VCaP (cell line): Measurements from ENCODE around the gene ZNF213.

Experiments used
- H3K27ac ChIP-seq: fragments of 450-650 bp; 2 replicates; pipeline ENCODE4 v1.5.1; 2017
- TF ChIP-seq, protein P1 (sequence below): fragments of 450-650 bp; conservative IDR thresholded peaks from 2 replicates; pipeline ENCODE4 v1.5.1; 2017; ENCODE audit warnings: mild to moderate bottlenecking, moderate library complexity

The ZNF213 gene

DNA sequence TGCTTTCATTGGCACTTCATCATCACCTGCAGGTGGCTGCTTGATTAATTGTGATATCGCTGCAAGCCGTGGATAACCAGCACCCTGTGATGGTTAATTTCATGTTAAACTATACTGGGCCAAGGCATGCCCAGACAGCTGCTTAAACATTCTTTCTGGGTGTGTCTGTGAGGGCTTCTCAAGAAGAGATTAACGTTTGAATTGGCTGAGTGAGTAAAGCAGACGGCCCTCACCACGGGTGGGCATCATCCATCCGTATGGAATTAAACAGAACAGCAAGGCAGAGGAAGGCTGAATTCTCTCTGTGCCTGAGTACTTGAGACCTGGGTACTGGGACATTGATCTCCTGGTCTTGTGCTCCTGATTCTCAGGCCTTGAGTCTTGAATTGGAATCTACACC, 7.1 kb upstream of the ZNF213 start:
- TF ChIP-seq, protein P1, sequence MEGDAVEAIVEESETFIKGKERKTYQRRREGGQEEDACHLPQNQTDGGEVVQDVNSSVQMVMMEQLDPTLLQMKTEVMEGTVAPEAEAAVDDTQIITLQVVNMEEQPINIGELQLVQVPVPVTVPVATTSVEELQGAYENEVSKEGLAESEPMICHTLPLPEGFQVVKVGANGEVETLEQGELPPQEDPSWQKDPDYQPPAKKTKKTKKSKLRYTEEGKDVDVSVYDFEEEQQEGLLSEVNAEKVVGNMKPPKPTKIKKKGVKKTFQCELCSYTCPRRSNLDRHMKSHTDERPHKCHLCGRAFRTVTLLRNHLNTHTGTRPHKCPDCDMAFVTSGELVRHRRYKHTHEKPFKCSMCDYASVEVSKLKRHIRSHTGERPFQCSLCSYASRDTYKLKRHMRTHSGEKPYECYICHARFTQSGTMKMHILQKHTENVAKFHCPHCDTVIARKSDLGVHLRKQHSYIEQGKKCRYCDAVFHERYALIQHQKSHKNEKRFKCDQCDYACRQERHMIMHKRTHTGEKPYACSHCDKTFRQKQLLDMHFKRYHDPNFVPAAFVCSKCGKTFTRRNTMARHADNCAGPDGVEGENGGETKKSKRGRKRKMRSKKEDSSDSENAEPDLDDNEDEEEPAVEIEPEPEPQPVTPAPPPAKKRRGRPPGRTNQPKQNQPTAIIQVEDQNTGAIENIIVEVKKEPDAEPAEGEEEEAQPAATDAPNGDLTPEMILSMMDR = no peak
- H3K27ac ChIP-seq = no peak overlapping the region

DNA sequence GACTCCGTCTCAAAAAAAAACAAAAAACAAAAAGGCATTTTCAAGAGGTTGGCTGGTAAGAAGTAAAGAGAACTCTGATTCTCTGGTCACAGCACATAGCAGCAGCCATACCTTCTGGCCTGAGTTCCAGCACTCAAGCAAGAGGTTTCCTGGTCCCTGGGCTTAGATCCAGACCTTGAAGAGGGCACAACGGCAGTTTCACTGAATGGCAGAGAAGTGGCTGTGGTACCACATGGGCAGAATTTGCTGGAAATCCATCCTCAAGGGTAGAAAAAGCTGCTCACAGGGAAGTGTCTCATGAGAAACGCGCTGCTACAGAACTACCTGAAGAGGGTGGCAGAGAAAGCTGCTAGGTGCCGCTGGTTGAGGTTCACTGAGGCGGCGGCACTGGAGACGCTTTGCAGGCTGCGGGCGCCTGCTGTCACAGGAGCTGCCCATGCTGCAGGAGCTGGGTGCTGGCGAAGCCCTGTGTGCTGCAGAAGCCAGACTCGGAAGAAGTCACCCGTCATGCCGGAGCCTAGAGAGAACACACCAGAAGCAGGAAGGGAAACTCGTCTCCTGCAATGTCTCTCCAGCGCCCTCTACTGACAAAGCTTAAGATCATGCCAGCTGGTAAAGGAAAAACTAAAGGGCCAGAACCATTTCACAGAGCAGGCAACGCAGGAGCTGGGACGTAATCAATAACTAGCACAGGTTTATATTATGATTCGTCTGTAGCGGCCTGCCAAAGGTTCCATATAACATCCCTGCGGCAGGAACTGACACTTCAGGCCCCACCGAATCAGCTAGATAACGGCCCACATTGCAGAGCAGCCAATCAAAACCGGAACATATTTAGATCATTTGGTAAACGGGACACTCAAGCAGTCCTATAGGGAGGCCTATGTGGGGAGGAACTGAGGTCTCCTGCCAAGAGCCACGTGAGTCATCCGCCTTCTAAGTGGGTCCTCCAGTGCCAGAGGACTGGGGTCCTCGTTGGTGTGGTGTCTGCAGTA, 5.4 kb upstream of the ZNF213 start:
- H3K27ac ChIP-seq = peak overlapping the region; percentile 47
- TF ChIP-seq, protein P1 = peak; percentile 89

DNA sequence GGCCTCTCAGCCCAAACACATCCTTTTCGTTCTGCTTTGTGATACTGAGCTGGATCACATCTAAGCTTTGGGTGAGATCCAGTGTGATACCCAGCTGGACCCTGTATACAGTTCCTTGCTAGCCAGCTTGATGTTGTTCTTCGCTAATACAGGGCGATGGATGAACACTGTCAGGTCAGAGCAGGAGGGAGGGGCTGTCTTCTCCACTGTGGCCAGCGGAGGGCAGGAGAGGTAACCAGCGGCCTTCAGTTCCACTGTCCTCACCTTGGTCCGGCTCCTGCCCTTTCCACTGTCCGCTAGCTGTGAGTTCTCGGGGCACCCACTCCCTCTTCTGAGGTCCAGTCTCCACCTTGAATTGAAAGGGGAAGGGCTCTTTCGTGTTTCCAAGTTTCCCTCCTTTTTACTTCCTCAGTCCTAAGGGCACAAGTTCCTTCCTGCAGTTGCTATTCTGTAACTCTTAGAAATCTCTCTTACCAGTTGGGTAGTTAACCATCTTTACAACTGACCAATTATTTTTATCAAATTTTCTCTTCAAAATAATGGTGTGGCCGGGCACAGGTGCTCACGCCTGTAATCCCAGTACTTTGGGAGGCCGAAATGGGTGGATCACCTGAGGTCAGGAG, 3.0 kb upstream of the ZNF213 start:
- H3K27ac ChIP-seq = no peak overlapping the region
- TF ChIP-seq, protein P1 = peak; percentile 69

DNA sequence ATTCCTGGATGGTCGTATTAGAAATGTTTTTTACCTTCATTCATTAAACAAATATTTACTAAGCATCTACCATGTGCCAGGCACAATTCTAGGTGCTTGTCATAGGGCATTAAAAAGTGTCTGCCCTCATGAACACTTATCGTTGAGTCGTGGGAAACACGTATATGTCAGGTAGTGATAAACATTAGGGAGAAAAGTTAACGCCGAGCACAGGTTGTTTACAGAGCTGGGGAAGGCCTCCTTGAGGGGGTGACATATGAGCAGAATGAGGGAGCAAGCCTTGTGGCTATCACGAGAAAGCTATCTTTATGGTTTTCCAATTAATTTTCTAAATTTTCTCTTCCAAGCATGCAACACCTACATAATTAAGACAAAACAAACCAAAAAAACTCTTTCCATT, 985 bp upstream of the ZNF213 start:
- peak overlapping the region; percentile 91 for H3K27ac ChIP-seq
- TF ChIP-seq, protein P1 = no peak

DNA sequence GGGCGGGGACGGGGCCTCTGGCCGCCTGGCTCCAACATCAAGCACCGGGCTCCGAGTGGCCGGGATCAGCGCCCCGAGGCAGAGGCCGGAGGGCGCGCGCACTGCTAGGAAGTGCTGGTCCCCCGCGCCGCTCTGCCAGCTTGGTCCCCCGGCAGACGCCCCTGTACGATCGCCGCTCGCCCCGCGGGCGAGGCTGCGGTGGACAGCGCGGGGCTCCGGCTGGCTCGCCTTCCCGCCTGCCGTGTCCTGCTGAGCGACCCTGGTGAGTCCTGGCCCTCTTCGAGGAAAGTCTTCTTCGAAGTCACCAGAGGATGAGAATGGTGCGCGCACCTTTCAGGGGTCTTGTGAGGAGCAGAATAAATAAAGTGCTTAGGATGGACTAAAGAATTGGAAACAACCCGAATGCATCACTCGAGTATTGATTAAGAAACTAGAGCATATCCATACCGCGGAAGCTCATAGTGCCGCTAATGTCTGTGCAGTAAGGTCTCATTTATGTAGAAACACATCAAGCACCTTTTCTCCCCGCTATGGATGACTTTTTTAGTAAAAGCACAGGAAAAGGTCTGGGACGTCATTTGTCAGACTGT, 392 bp downstream of the ZNF213 start:
- TF ChIP-seq, protein P1 = no peak
- peak overlapping the region; percentile 91 for H3K27ac ChIP-seq

DNA sequence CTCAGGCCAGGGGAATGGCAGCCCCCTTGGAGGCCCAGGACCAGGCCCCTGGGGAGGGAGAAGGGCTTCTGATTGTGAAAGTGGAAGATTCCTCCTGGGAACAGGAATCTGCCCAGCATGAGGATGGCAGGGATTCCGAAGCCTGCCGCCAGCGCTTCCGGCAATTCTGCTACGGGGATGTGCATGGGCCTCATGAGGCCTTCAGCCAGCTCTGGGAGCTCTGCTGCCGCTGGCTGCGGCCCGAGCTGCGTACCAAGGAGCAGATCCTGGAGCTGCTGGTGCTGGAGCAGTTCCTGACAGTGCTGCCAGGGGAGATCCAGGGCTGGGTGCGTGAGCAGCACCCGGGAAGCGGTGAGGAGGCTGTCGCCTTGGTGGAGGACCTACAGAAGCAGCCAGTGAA, 2.4 kb downstream of the ZNF213 start:
- TF ChIP-seq, protein P1 = no peak
- no peak overlapping the region for H3K27ac ChIP-seq

DNA sequence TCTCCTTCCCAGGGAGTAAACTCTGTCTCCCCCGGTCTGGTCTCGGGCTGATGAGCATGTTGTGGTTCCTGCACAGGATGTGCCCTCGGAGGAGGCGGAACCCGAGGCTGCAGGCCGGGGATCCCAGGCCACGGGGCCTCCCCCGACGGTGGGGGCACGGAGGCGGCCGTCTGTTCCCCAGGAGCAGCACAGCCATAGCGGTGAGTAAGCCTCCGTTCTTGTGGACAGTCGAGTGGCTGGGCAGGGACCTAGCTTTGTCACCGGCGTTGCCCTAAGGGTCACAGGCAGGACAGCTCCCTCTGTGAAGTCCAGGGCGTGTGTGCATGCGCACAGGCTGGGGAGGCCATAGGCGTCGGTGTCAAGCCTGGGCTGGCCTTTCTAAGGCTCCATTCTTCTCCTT, 3.5 kb downstream of the ZNF213 start:
- no peak overlapping the region for H3K27ac ChIP-seq
- TF ChIP-seq, protein P1 = no peak
